GM19468 (cell line): ENCODE data around the gene FA2H.
"Not testable (repeated sequence)": the region's sequence is repeated elsewhere in the genome, so short reads cannot be mapped to it uniquely, and the experiment has no call there.

ENCODE experiments used
- ATAC-seq: cut with Tn5 transposase; IDR thresholded peaks from one replicate; pipeline ENCODE4 v1.9.1; 2021; ENCODE audit warnings: mild to moderate bottlenecking, moderate library complexity, moderate number of reproducible peaks; ENCODE audit not compliant: unreplicated experiment; ENCODE audit errors: extremely low read depth

FA2H gene

DNA sequence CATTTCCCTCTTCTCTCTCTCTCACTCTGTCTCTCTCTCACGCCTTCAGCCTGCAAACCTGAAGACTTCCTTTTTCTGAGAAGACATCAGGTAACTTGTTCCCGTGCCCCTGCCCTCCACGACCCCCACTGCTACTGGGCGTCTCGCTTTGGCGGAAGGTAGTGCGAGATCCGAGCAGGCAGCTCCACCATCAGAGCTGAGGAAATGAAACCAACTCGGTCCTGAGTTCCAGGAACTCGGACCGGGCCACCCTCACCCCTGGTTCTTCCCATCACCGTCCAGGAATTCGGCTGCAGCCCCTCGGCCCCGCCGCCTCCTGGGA lies 74.5 kb downstream of the FA2H start:
- no peak for ATAC-seq

- ATAC-seq = no peak
Observed at GRCh38 chr16:74699666-74700065, 75.0 kb downstream of the FA2H start.

GRCh38 chr16:74698222-74698621 lies 76.4 kb downstream of the FA2H start:
- no peak for ATAC-seq

- ATAC-seq = peak; percentile 88
Observed at GRCh38 chr16:74695450-74696422, 78.9 kb downstream of the FA2H start.

- ATAC-seq = no peak
Observed at GRCh38 chr16:74691093-74691855, 83.3 kb downstream of the FA2H start.

DNA sequence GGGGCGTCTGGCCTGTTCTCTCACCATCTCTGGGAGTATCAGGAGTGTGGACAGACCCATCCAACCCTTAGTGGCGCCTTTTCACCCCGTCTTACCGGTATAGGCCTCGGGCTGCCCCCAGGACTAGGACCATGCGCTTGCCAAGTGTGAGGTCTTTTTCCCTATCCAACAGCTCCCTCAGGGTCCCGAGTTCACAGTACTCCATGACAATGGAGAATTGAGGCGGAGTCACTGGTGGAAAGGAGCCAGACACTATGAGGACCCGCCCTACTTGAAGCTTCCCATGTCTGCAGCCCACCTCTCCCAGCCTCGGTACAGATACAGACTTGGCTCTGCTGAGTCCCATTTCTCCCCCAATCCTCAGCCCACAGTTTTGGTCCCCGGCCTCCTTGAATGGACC lies 92.1 kb downstream of the FA2H start:
- ATAC-seq = no peak

GRCh38 chr16:74680681-74681080 lies 93.9 kb downstream of the FA2H start:
- ATAC-seq = no peak

DNA sequence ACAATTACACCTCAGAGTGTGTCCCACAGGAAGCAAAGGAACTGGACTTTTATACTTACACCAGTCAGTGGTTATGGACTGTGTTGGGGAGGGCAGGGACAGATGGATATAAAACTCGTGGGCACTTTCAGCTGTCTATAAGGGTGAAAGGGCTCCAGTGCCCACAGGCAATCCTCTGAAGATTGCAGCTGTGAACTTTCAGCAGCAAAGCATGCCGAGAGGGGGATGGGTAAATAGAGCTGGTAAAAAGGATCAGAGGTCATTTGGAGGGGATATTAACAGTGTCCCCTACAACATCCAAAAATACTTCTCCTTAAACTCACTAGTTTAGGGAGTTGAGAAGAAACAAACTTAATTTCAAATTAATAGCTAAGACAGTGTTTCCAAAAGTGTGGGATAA lies 94.6 kb downstream of the FA2H start:
- ATAC-seq = no peak

DNA sequence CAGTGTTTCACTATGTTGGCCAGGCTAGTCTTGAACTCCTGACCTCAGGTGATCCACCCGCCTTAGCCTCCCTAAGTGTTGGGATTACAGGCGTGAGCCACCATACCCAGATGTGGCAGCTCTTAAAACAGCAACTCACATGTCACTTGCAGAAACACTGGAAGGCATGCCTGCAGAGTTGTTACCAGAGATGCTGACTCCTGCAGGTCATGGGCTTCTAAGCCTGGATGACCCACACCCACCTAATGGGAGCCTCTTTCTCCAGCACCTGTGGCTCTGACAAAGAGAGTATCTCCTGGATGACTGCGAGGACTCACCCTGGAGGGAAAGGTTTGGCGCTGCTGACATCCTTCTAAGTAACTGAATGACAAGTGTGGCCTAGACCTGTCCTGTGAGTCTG lies 96.8 kb downstream of the FA2H start:
- ATAC-seq = no peak

DNA sequence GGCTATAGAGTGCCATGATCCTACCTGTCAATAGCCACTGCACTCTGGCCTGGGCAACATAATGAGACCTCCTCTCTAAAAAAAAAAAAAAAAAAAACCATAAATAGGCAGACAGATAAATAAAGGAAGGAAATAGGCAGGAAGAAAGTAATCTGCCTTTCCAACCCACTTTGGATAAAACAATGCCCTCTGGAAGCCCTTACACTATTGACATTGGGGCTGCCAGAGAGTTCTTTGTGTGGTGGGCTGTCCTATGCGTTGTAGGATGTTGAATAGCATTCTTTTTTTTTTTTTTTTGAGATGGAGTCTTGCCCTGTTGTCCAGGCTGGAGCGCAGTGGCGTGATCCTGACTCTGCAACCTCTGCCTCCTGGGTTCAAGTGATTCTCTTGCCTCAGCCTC lies 100.7 kb downstream of the FA2H start:
- no peak for ATAC-seq

- not testable (repeated sequence) for ATAC-seq
Observed at GRCh38 chr16:74668877-74669276, 105.7 kb downstream of the FA2H start.

DNA sequence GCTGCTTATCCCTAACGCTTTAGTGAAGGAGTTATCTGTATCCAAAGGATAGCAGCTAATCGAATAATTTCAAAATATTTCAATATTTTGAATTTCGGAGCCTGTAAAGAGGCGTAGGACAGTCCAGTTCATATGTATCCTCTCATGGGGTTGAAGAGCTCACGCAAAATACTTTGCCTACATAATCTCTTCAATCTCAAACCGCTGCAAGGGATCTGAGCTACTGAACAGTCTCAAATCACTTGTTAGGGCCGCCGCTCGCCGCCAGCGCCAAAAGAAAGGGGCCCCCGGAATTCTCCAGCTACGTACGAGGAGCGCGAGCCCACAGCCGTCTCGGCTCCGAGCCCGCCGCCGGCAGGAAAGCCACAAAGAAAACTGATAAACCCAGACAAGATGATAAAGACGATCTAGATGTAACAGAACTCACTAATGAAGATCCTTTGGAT lies 107.3 kb downstream of the FA2H start:
- ATAC-seq = no peak

DNA sequence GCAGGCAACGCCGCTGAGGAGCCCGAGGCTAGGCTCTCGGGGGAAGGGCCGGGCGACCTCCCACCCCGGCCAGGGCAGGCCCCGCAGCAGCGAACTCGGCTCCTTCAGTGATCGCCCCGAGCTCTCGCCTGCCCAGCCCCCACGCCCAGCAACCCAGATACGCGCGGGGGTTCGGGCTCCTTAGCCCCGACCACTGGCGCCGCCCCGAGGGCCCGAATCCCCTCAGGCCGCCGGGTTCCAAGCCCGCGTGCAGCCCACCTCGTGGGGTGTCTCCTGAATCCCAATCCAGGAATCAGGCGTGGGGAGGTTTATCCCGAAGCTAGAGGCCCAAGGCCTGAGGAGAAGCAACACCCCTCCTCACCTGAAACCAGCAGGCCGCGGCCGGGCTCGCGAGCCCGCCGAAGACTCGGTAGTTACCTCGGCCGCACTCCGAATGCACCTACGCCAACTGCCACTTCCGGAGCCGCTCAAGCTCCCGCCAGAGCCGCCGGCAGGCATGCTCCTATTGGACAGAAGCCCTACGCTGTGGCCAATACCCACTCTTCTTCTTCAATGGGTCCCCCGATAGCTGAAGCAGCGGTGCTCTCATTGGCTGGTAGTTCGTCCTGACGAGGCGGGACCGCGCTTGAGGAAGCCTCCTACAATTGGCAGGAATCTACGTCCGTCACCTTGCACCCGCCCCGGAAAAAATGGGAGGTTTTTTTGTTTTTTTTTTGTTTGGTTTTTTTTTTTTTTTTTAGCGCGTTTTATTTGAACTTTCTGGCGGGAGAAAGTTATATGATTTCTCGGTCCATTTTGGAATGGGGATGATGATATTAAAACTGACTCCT lies 108.0 kb downstream of the FA2H start, which contains the start of gene RFWD3:
TSS of gene RFWD3 (minus strand) at position 453 of the 830 bp plus-strand sequence. CDS start 5,428 bp downstream, outside the sequence.
- ATAC-seq = peak; percentile 100

DNA sequence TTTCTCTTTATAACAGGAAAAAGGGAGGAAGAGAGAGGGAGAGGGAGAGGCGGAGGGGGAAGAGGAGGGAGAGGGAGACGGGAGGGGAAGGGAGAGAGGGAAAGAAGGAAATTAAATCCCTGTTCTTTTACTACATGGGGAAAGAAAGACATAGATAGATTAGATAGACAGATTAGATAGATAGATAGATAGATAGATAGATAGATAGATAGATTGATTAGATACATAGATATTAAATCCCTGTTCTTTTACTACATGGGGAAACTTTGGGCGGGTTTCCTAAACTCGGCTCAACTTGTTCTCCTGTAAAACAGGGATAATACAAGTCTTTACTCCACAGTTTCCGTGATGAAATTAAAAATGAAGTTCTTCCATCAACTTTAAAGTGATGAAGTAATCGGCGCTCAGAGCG lies 108.6 kb downstream of the FA2H start:
- no peak for ATAC-seq
